MM.1S (cell line): ENCODE data around the gene RESF1.

Experiments
- DNase-seq: peaks from one replicate; pipeline ENCODE4 v3.0.0-alpha.2; 2015
- H2AFZ ChIP-seq: fragments of 300-600 bp; sonication (generic); 2 replicates; pipeline ENCODE4 v1.6.0; 2016; ENCODE audit warnings: antibody characterized with exemption, low read length
- H3F3A ChIP-seq: fragments of 300-600 bp; sonication (generic); 2 replicates; pipeline ENCODE4 v1.6.1; 2016; ENCODE audit warnings: mild to moderate bottlenecking, antibody characterized with exemption, low read length, moderate library complexity, mixed read lengths; ENCODE audit not compliant: insufficient read depth
- H3K27ac ChIP-seq: fragments of 300-600 bp; sonication (generic); 2 replicates; pipeline ENCODE4 v1.5.1; 2016; ENCODE audit warnings: mild to moderate bottlenecking, low read length
- H3K27me3 ChIP-seq: fragments of 300-600 bp; sonication (generic); replicated peaks from 2 replicates; pipeline ENCODE4 v1.6.0; 2016; ENCODE audit warnings: low read length; ENCODE audit not compliant: insufficient read depth
- H3K36me3 ChIP-seq: fragments of 300-600 bp; sonication (generic); replicated peaks from 2 replicates; pipeline ENCODE4 v1.6.1; 2016; ENCODE audit warnings: mild to moderate bottlenecking, low read length, mixed read lengths; ENCODE audit not compliant: insufficient read depth
- H3K4me1 ChIP-seq: fragments of 300-600 bp; sonication (generic); 2 replicates; pipeline ENCODE4 v1.6.1; 2016; ENCODE audit warnings: low read length, mixed read lengths
- H3K4me2 ChIP-seq: fragments of 300-600 bp; sonication (generic); 2 replicates; pipeline ENCODE4 v1.6.0; 2016; ENCODE audit warnings: low read depth, low read length
- H3K4me3 ChIP-seq: fragments of 300-600 bp; sonication (generic); 2 replicates; pipeline ENCODE4 v1.5.1; 2016; ENCODE audit warnings: low read length, mixed read lengths
- H3K79me2 ChIP-seq: fragments of 300-600 bp; sonication (generic); 2 replicates; pipeline ENCODE4 v1.6.1; 2016; ENCODE audit warnings: mixed run types, low read length, mixed read lengths
- H3K9ac ChIP-seq: fragments of 300-600 bp; sonication (generic); 2 replicates; pipeline ENCODE4 v1.6.1; 2016; ENCODE audit warnings: low read length, mixed read lengths
- H3K9me2 ChIP-seq: fragments of 300-600 bp; sonication (generic); replicated peaks from 2 replicates; pipeline ENCODE4 v1.6.1; 2016; ENCODE audit warnings: mild to moderate bottlenecking, low read length, mixed read lengths; ENCODE audit not compliant: insufficient read depth
- H3K9me3 ChIP-seq: fragments of 300-600 bp; sonication (generic); replicated peaks from 2 replicates; pipeline ENCODE4 v1.6.1; 2016; ENCODE audit warnings: mild to moderate bottlenecking, low read length, mixed read lengths; ENCODE audit not compliant: insufficient read depth
- H4K20me1 ChIP-seq: fragments of 300-600 bp; sonication (generic); 2 replicates; pipeline ENCODE4 v1.6.1; 2016; ENCODE audit warnings: mild to moderate bottlenecking, low read length, moderate library complexity, mixed read lengths; ENCODE audit not compliant: insufficient read depth
- CTCF ChIP-seq: fragments of 300-600 bp; sonication (generic); IDR thresholded peaks from 2 replicates; pipeline ENCODE4 v1.5.1; 2016; ENCODE audit warnings: antibody characterized with exemption, low read length, mixed read lengths
- EZH2 ChIP-seq: fragments of 300-600 bp; sonication (generic); optimal IDR thresholded peaks from 2 replicates; pipeline ENCODE3; 2017; ENCODE audit warnings: low read depth, mild to moderate bottlenecking, antibody characterized with exemption, low read length, mixed read lengths
- EZH2phosphoT487 ChIP-seq: fragments of 300-600 bp; sonication (generic); IDR thresholded peaks from 2 replicates; pipeline ENCODE4 v1.6.1; 2018; ENCODE audit warnings: antibody characterized with exemption, low read length

The RESF1 gene

GRCh38 chr12:31954925-31955858 is 4.0 kb upstream of the RESF1 start:
- Histone ChIP-seq H3F3A (peaks cover 16% of the 10 kb centered on the region), H3K4me1 (peaks cover 5% of the 10 kb centered on the region), H3K36me3 (no peaks in the 10 kb centered on the region), H3K27ac (no peak overlapping the region), H3K4me3 (no peak overlapping the region), H4K20me1 (no peaks in the 10 kb centered on the region), H3K9me3 (no peaks in the 10 kb centered on the region), H3K4me2 (no peak overlapping the region), H3K9ac (no peak overlapping the region), H3K9me2 (no peaks in the 10 kb centered on the region), H3K79me2 (peaks cover 6% of the 10 kb centered on the region), H3K27me3 (no peaks in the 10 kb centered on the region), H2AFZ (no peak overlapping the region)
- TF ChIP-seq CTCF, result no peak
- no peak for TF ChIP-seq EZH2
- no peak for TF ChIP-seq EZH2phosphoT487
- no peak for DNase-seq

- no peaks in the 10 kb centered on the region for H3K9me3 ChIP-seq
- H3K36me3 ChIP-seq, result peaks cover 10% of the 10 kb centered on the region
- H2AFZ ChIP-seq, result peak overlapping the region; percentile 74
- no peaks in the 10 kb centered on the region for H3K9me2 ChIP-seq
- H3K4me1 ChIP-seq, result peaks cover 12% of the 10 kb centered on the region
- H3K79me2 ChIP-seq, result peaks cover 41% of the 10 kb centered on the region
- no peaks in the 10 kb centered on the region for H3K27me3 ChIP-seq
- H3K4me2 ChIP-seq, result peak overlapping the region; percentile 80
- H3F3A ChIP-seq, result peaks cover 20% of the 10 kb centered on the region
- no peak for DNase-seq
- H3K27ac ChIP-seq, result peak overlapping the region; percentile 76
- TF ChIP-seq EZH2, result no peak
- TF ChIP-seq EZH2phosphoT487, result no peak
- no peak for TF ChIP-seq CTCF
- peak overlapping the region; percentile 85 for H3K4me3 ChIP-seq
- no peaks in the 10 kb centered on the region for H4K20me1 ChIP-seq
- peak overlapping the region; percentile 74 for H3K9ac ChIP-seq
Measured at GRCh38 chr12:31958569-31959160, 550 bp upstream of the RESF1 start.

GRCh38 chr12:31959701-31960391 is 631 bp downstream of the RESF1 start:
- Histone ChIP-seq H4K20me1 (no peaks in the 10 kb centered on the region), H3F3A (peaks cover 20% of the 10 kb centered on the region), H3K9ac (peak overlapping the region; percentile 78), H3K4me1 (peaks cover 12% of the 10 kb centered on the region), H3K36me3 (peaks cover 17% of the 10 kb centered on the region), H3K27me3 (no peaks in the 10 kb centered on the region), H3K4me3 (peak overlapping the region; percentile 85), H3K9me3 (no peaks in the 10 kb centered on the region), H3K9me2 (no peaks in the 10 kb centered on the region), H3K4me2 (peak overlapping the region; percentile 54), H3K79me2 (peaks cover 52% of the 10 kb centered on the region), H3K27ac (peak overlapping the region; percentile 76), H2AFZ (peak overlapping the region; percentile 13)
- peak; percentile 65 for DNase-seq
- TF ChIP-seq EZH2phosphoT487 (no peak), CTCF (no peak), EZH2 (no peak)
